HG03175 (cell line): ENCODE results near the gene RFX3.
A peak's percentile ranks its signal among the peaks of the same experiment; 100 is the strongest.

Experiments
- ATAC-seq: cut with Tn5 transposase; IDR thresholded peaks from one replicate; pipeline ENCODE4 v1.9.1; 2021; ENCODE audit warnings: mild to moderate bottlenecking, moderate library complexity; ENCODE audit not compliant: unreplicated experiment

RFX3 gene

GRCh38 chr9:3435732-3436131 is 90.1 kb downstream of the RFX3 start:
- no peak for ATAC-seq

- no peak for ATAC-seq
Measured at GRCh38 chr9:3434594-3434993, 91.2 kb downstream of the RFX3 start.

GRCh38 chr9:3433754-3434153 is 92.0 kb downstream of the RFX3 start:
- ATAC-seq, result no peak

GRCh38 chr9:3433066-3433465 is 92.7 kb downstream of the RFX3 start:
- no peak for ATAC-seq

- no peak for ATAC-seq
Measured at GRCh38 chr9:3431890-3432289, 93.9 kb downstream of the RFX3 start.

GRCh38 chr9:3419893-3420292 is 105.9 kb downstream of the RFX3 start:
- ATAC-seq, result no peak

GRCh38 chr9:3415906-3416305 is 109.9 kb downstream of the RFX3 start:
- no peak for ATAC-seq

- no peak for ATAC-seq
Measured at GRCh38 chr9:3413984-3414383, 111.8 kb downstream of the RFX3 start.

GRCh38 chr9:3410461-3410860 is 115.3 kb downstream of the RFX3 start:
- no peak for ATAC-seq

GRCh38 chr9:3409453-3409852 is 116.3 kb downstream of the RFX3 start:
- ATAC-seq, result no peak

- ATAC-seq, result no peak
Measured at GRCh38 chr9:3403315-3403714, 122.5 kb downstream of the RFX3 start.

GRCh38 chr9:3401221-3401954 is 124.4 kb downstream of the RFX3 start:
- no peak for ATAC-seq

GRCh38 chr9:3398232-3398648 is 127.6 kb downstream of the RFX3 start:
- peak; percentile 70 for ATAC-seq

- ATAC-seq, result peak; percentile 40
Measured at GRCh38 chr9:3397766-3398165, 128.0 kb downstream of the RFX3 start.

- ATAC-seq, result no peak
Measured at GRCh38 chr9:3391414-3391813, 134.4 kb downstream of the RFX3 start.

- no peak for ATAC-seq
Measured at GRCh38 chr9:3386753-3387152, 139.0 kb downstream of the RFX3 start.

GRCh38 chr9:3385871-3386270 is 139.9 kb downstream of the RFX3 start:
- peak; percentile 94 for ATAC-seq

GRCh38 chr9:3371842-3372241 is 154.0 kb downstream of the RFX3 start:
- no peak for ATAC-seq

- ATAC-seq, result no peak
Measured at GRCh38 chr9:3370715-3371114, 155.1 kb downstream of the RFX3 start.

GRCh38 chr9:3367185-3367584 is 158.6 kb downstream of the RFX3 start:
- ATAC-seq, result no peak

- ATAC-seq, result no peak
Measured at GRCh38 chr9:3361689-3362392, 164.0 kb downstream of the RFX3 start.

GRCh38 chr9:3361116-3361515 is 164.7 kb downstream of the RFX3 start:
- ATAC-seq, result no peak
